Natural killer cell (primary cell): ENCODE data around the gene PAM. TPM values are rescaled to one million over a fixed set of nuclear protein-coding genes. Genes with fewer than 3 reads are reported as not detected.

ENCODE experiments used
- ATAC-seq, 3 donors: fragments of 150-1000 bp in 2 of 3; fragments of 200-7000 bp in 1 of 3; cut with Tn5 transposase; 1 replicate in 1 of 3; 2 replicates in 2 of 3; pipeline ENCODE4 v1.10.0; 2021; ENCODE audit warnings: mild to moderate bottlenecking in 2 of 3, moderate library complexity in 2 of 3
- DNase-seq, 2 donors: peaks; one replicate each; pipeline versions ENCODE4 v3.0.0 to v3.0.0-alpha.2; 2013 to 2021; ENCODE audit warnings: mixed read lengths in 1 of 2
- H3K27ac ChIP-seq: one replicate; pipeline ENCODE4 v1.5.1; 2013; ENCODE audit warnings: mild to moderate bottlenecking, low read length
- H3K27me3 ChIP-seq: one replicate; pipeline ENCODE4 v1.6.1; 2013; ENCODE audit warnings: low read length; ENCODE audit not compliant: control insufficient read depth, insufficient read depth
- H3K36me3 ChIP-seq: one replicate; pipeline ENCODE4 v1.6.1; 2013; ENCODE audit warnings: low read length; ENCODE audit not compliant: control insufficient read depth, insufficient read depth
- H3K4me1 ChIP-seq: one replicate; pipeline ENCODE4 v1.6.1; 2013; ENCODE audit warnings: low read length; ENCODE audit not compliant: control insufficient read depth, insufficient read depth
- H3K4me3 ChIP-seq: one replicate; pipeline ENCODE4 v1.5.1; 2013; ENCODE audit warnings: low read length
- H3K9me3 ChIP-seq: one replicate; pipeline ENCODE4 v1.6.1; 2013; ENCODE audit warnings: low read length; ENCODE audit not compliant: control insufficient read depth, insufficient read depth
- H3K27ac Mint-ChIP-seq, 2 donors: one replicate each; pipeline ENCODE4 v1.8.0; 2022; ENCODE audit warnings: mild to moderate bottlenecking in 2 of 2, mixed read lengths in 2 of 2, moderate library complexity in 1 of 2
- H3K27me3 Mint-ChIP-seq, 2 donors: one replicate each; pipeline ENCODE4 v1.8.0; 2022; ENCODE audit warnings: low read depth in 2 of 2, mixed read lengths in 2 of 2
- H3K36me3 Mint-ChIP-seq: one replicate; pipeline ENCODE4 v1.8.0; 2022; ENCODE audit warnings: mixed read lengths
- H3K4me1 Mint-ChIP-seq, 2 donors: one replicate each; pipeline ENCODE4 v1.8.0; 2022; ENCODE audit warnings: mixed read lengths in 2 of 2
- H3K4me3 Mint-ChIP-seq: one replicate; pipeline ENCODE4 v1.8.0; 2022; ENCODE audit warnings: mild to moderate bottlenecking, moderate library complexity, mixed read lengths
- H3K9me3 Mint-ChIP-seq, 2 donors: one replicate each; pipeline ENCODE4 v1.8.0; 2022; ENCODE audit warnings: mixed read lengths in 2 of 2
- CTCF ChIP-seq: fragments of 200-600 bp; IDR thresholded peaks from one replicate; pipeline ENCODE4 v1.8.0; 2022; ENCODE audit warnings: antibody characterized with exemption
- WGBS: methylation state at CpG from one replicate; pipeline ENCODE4 v1.1.7; 2013; ENCODE audit warnings: missing lambda C conversion rate; ENCODE audit not compliant: insufficient coverage; 5-methylcytosine and 5-hydroxymethylcytosine counted together
- intact Hi-C: fragments of 100-400 bp; cut with micrococcal nuclease; formaldehyde crosslinking; loops from one replicate; pipeline ENCODE4 v1.14.2; 2022
- total RNA-seq, 4 donors: library from RNA; stranded (reverse); fragments of 120-200 nt in 1 of 4; gene quantifications; one replicate each; pipeline versions ENCODE4 v1.2.3 to v1.2.4, GENCODE V29; 2013 to 2022

Gene PAM
- total RNA-seq, 3 donors from 2014 or later (not counting 1 experiment from before 2014, with no cell fraction given) = 67.6 to 79.9 (median 75.3) TPM

GRCh38 chr5:102858221-102858620 lies 103.1 kb downstream of the PAM start:
- no peak for TF ChIP-seq CTCF
- peaks cover 15% of the 10 kb centered on the region for H3K4me1 ChIP-seq
- H3K9me3 Mint-ChIP-seq = no peaks in the 10 kb centered on the region
- H3K27ac ChIP-seq = no peak overlapping the region
- ATAC-seq (no peak), DNase-seq (no peak)
- WGBS = 100% methylated on average over 1 of the region's 1 CpG
- H3K36me3 ChIP-seq = no peaks in the 10 kb centered on the region
- peaks cover 59 to 61% of the 10 kb centered on the region in 2 donors for H3K4me1 Mint-ChIP-seq
- H3K9me3 ChIP-seq = no peaks in the 10 kb centered on the region
- no peaks in the 10 kb centered on the region for H3K27me3 Mint-ChIP-seq
- no peak overlapping the region for H3K4me3 Mint-ChIP-seq
- intact Hi-C loops = loop anchor here (5.0 kb wide), 1 partner anchor 101 kb away; the partner anchor contains the start of gene PAM
- H3K36me3 Mint-ChIP-seq = no peaks in the 10 kb centered on the region
- no peak overlapping the region for H3K4me3 ChIP-seq
- peak overlapping the region; percentile 89 to 92 for H3K27ac Mint-ChIP-seq
- no peaks in the 10 kb centered on the region for H3K27me3 ChIP-seq

- DNase-seq (no peak), ATAC-seq (peak; percentile 70 to 76 (median 74))
- no peak overlapping the region for H3K4me3 ChIP-seq
- peaks cover 11% of the 10 kb centered on the region for H3K4me1 ChIP-seq
- no peaks in the 10 kb centered on the region for H3K36me3 Mint-ChIP-seq
- H3K27ac ChIP-seq = no peak overlapping the region
- H3K36me3 ChIP-seq = no peaks in the 10 kb centered on the region
- H3K4me3 Mint-ChIP-seq = no peak overlapping the region
- intact Hi-C loops = loop anchor here (5.0 kb wide), 1 partner anchor 102 kb away; the partner anchor contains the start of gene PAM
- no peaks in the 10 kb centered on the region for H3K9me3 Mint-ChIP-seq
- peaks cover 53 to 56% of the 10 kb centered on the region in 2 donors for H3K4me1 Mint-ChIP-seq
- H3K9me3 ChIP-seq = no peaks in the 10 kb centered on the region
- H3K27me3 ChIP-seq = no peaks in the 10 kb centered on the region
- WGBS = no CpG with 5 or more reads among the region's 4 CpGs
- TF ChIP-seq CTCF = no peak
- H3K27ac Mint-ChIP-seq = peak overlapping the region; percentile 89 to 92
- H3K27me3 Mint-ChIP-seq = no peaks in the 10 kb centered on the region
Measured at GRCh38 chr5:102858808-102859207, 103.7 kb downstream of the PAM start.

- DNase-seq (no peak), ATAC-seq (no peak)
- no peak overlapping the region for H3K27ac ChIP-seq
- no peaks in the 10 kb centered on the region for H3K9me3 ChIP-seq
- Mint-ChIP-seq H3K9me3 (no peaks in the 10 kb centered on the region), H3K4me3 (no peak overlapping the region), H3K27ac (peak overlapping the region; percentile 33 to 73), H3K4me1 (peaks cover 44 to 47% of the 10 kb centered on the region in 2 donors), H3K36me3 (no peaks in the 10 kb centered on the region), H3K27me3 (no peaks in the 10 kb centered on the region)
- H3K4me3 ChIP-seq = no peak overlapping the region
- intact Hi-C loops = loop anchor here (10.0 kb wide), 2 partner anchors 115 to 265 kb away; partner anchors contain the start of genes GIN1 and PPIP5K2
- 95% methylated on average over 3 of the region's 3 CpGs for WGBS
- no peaks in the 10 kb centered on the region for H3K36me3 ChIP-seq
- TF ChIP-seq CTCF = no peak
- peaks cover 6% of the 10 kb centered on the region for H3K4me1 ChIP-seq
- no peaks in the 10 kb centered on the region for H3K27me3 ChIP-seq
Measured at GRCh38 chr5:102860035-102860434, 104.9 kb downstream of the PAM start.

- Mint-ChIP-seq H3K4me1 (peaks cover 34 to 39% of the 10 kb centered on the region in 2 donors), H3K27me3 (no peaks in the 10 kb centered on the region), H3K36me3 (no peaks in the 10 kb centered on the region), H3K4me3 (no peak overlapping the region), H3K27ac (peak overlapping the region; percentile 9 to 67), H3K9me3 (no peaks in the 10 kb centered on the region)
- Histone ChIP-seq H3K27ac (no peak overlapping the region), H3K27me3 (no peaks in the 10 kb centered on the region), H3K36me3 (no peaks in the 10 kb centered on the region), H3K9me3 (no peaks in the 10 kb centered on the region), H3K4me3 (no peak overlapping the region), H3K4me1 (peaks cover 4% of the 10 kb centered on the region)
- ATAC-seq (no peak), DNase-seq (no peak)
- intact Hi-C loops = loop anchor here (10.0 kb wide), 2 partner anchors 112 to 262 kb away; partner anchors contain the start of genes GIN1 and PPIP5K2
- TF ChIP-seq CTCF = no peak
Measured at GRCh38 chr5:102863058-102863457, 108.0 kb downstream of the PAM start.
